ENCODE results near the gene MYCBP2.
"Not testable (repeated sequence)": the region's sequence is repeated elsewhere in the genome, so short reads cannot be mapped to it uniquely, and the experiment has no call there.

- TF ChIP-seq JUN (IDR thresholded peaks at IDR 0.05); NFE2L2 (conservative IDR thresholded peaks at IDR 0.05; ENCODE audit: low read length); USF2 (IDR thresholded peaks at IDR 0.05); EP300 (IDR thresholded peaks at IDR 0.05); POLR2A (IDR thresholded peaks at IDR 0.05; ENCODE audit: low read length); REST (IDR thresholded peaks at IDR 0.05): not testable (repeated sequence)
- TF ChIP-seq, protein P1, sequence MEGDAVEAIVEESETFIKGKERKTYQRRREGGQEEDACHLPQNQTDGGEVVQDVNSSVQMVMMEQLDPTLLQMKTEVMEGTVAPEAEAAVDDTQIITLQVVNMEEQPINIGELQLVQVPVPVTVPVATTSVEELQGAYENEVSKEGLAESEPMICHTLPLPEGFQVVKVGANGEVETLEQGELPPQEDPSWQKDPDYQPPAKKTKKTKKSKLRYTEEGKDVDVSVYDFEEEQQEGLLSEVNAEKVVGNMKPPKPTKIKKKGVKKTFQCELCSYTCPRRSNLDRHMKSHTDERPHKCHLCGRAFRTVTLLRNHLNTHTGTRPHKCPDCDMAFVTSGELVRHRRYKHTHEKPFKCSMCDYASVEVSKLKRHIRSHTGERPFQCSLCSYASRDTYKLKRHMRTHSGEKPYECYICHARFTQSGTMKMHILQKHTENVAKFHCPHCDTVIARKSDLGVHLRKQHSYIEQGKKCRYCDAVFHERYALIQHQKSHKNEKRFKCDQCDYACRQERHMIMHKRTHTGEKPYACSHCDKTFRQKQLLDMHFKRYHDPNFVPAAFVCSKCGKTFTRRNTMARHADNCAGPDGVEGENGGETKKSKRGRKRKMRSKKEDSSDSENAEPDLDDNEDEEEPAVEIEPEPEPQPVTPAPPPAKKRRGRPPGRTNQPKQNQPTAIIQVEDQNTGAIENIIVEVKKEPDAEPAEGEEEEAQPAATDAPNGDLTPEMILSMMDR (IDR thresholded peaks at IDR 0.05) = not testable (repeated sequence)
Observed at GRCh38 chr13:77009719-77010118, 317.2 kb downstream of the MYCBP2 start.
